ENCODE measurements around the gene MRPL27.
A peak's percentile ranks its signal among the peaks of the same experiment; 100 is the strongest.

The MRPL27 gene

GRCh38 chr17:50380369-50381259 is 7.6 kb upstream of the MRPL27 start (continued):
- TF ChIP-seq ZNF510 (tag by site-specific recombination; IDR thresholded peaks at IDR 0.05; ENCODE audit: insufficient replicate concordance), result no peak

GRCh38 chr17:50379351-50380132 is 6.6 kb upstream of the MRPL27 start:
- TF ChIP-seq GLI2 (tag by site-specific recombination; IDR thresholded peaks at IDR 0.05; ENCODE audit: borderline replicate concordance, low read depth) (no peak), ZNF394 (tag by site-specific recombination; IDR thresholded peaks at IDR 0.05; ENCODE audit: borderline replicate concordance) (no peak), SCRT2 (tag by site-specific recombination; IDR thresholded peaks at IDR 0.05) (no peak), ZNF350 (tag by site-specific recombination; IDR thresholded peaks at IDR 0.05) (no peak), ELK4 (IDR thresholded peaks at IDR 0.05; ENCODE audit: borderline replicate concordance, low read depth, low read length) (no peak), ZBTB17 (tag by site-specific recombination; IDR thresholded peaks at IDR 0.05) (peak; percentile 41), BCL11A (tag by site-specific recombination; IDR thresholded peaks at IDR 0.05; ENCODE audit: low read depth) (no peak), ZFP37 (tag by site-specific recombination; IDR thresholded peaks at IDR 0.05) (no peak)
- POLR2A ChIA-PET, result interaction anchor here (1.0 to 5.5 kb wide), 4 partner anchors 11 to 18 kb away, joined by 3 to 41 read pairs (median 14); partner anchors contain the start of gene LRRC59
- H3K27ac ChIP-seq (ENCODE audit: extremely low read depth, low read depth, low read length), result no peak overlapping the region
- H3K4me1 ChIP-seq (ENCODE audit: control insufficient read depth, insufficient read depth, low read length), result no peaks in the 10 kb centered on the region
- no peaks in the 10 kb centered on the region for H3K9me3 ChIP-seq (ENCODE audit: control insufficient read depth, insufficient read depth, low read depth, low read length)
- CTCF ChIA-PET, result interaction anchor here (0.6 to 2.5 kb wide), 4 partner anchors 17 to 250 kb away, joined by 3 to 11 read pairs (median 7); partner anchors contain the start of gene LRRC59
- peaks cover 52 to 98% of the 10 kb centered on the region in 2 experiments for H3K36me3 ChIP-seq (ENCODE audit: control insufficient read depth in 2 of 2, insufficient read depth in 1 of 2, low read length in 2 of 2)
- no peak overlapping the region for H3K4me3 ChIP-seq (ENCODE audit: low read depth, low read length)

- CTCF ChIA-PET, result interaction anchor here (0.6 to 1.2 kb wide), 4 partner anchors 11 to 176 kb away, joined by 3 to 7 read pairs (median 4); partner anchors contain the start of gene LRRC59
- POLR2A ChIA-PET, result interaction anchor here (0.6 to 3.6 kb wide), 3 partner anchors 14 to 289 kb away, joined by 3 to 15 read pairs (median 5); no protein-coding TSS in a partner anchor
- H3K9me3 ChIP-seq (ENCODE audit: control insufficient read depth, insufficient read depth, low read depth, low read length), result no peaks in the 10 kb centered on the region
- H3K4me1 ChIP-seq (ENCODE audit: control insufficient read depth, insufficient read depth, low read length), result peaks cover 8% of the 10 kb centered on the region
- H3K4me3 ChIP-seq (ENCODE audit: low read depth, low read length), result no peak overlapping the region
- no peak overlapping the region for H3K27ac ChIP-seq (ENCODE audit: extremely low read depth, low read depth, low read length)
- peaks cover 30 to 68% of the 10 kb centered on the region in 2 experiments for H3K36me3 ChIP-seq (ENCODE audit: control insufficient read depth in 2 of 2, insufficient read depth in 1 of 2, low read length in 2 of 2)
- no peak for TF ChIP-seq ZNF792 (tag by site-specific recombination; IDR thresholded peaks at IDR 0.05)
- peak; percentile 39; the same call in 1 of the 2 replicates for TF ChIP-seq ZBTB17 (tag by site-specific recombination; IDR thresholded peaks at IDR 0.05)
- no peak for TF ChIP-seq ZNF37A (tag by site-specific recombination; IDR thresholded peaks at IDR 0.05)
- no peak for TF ChIP-seq KLF9 (tag by site-specific recombination; IDR thresholded peaks at IDR 0.05; ENCODE audit: low read depth)
- no peak for TF ChIP-seq ZNF837 (tag by site-specific recombination; IDR thresholded peaks at IDR 0.05)
- TF ChIP-seq SCRT2 (tag by site-specific recombination; IDR thresholded peaks at IDR 0.05), result peak; percentile 42; the same call in 1 of the 2 replicates
- no peak for TF ChIP-seq RBAK (tag by site-specific recombination; IDR thresholded peaks at IDR 0.05)
- TF ChIP-seq ZNF155 (tag by site-specific recombination; IDR thresholded peaks at IDR 0.05), result no peak
- no peak for TF ChIP-seq KLF7 (tag by site-specific recombination; IDR thresholded peaks at IDR 0.05; ENCODE audit: borderline replicate concordance)
- peak; percentile 51; the same call in 1 of the 2 replicates for TF ChIP-seq GLIS1 (tag by site-specific recombination; IDR thresholded peaks at IDR 0.05)
Observed at GRCh38 chr17:50375858-50376538, 3.0 kb upstream of the MRPL27 start.
